ENCODE results near the gene LGALS9.

The LGALS9 gene

GRCh38 chr17:27631411-27631760, 398 bp downstream of the LGALS9 start:
- Histone ChIP-seq H3K36me3 (ENCODE audit: control insufficient read depth in 2 of 2, insufficient read depth in 1 of 2, low read length in 2 of 2) (peaks cover 0 to 8% of the 10 kb centered on the region in 2 experiments; a peak in 1 of 3 replicates), H3K4me3 (ENCODE audit: low read depth, low read length) (no peak overlapping the region), H3K4me1 (ENCODE audit: control insufficient read depth, insufficient read depth, low read length) (no peaks in the 10 kb centered on the region), H3K9me3 (ENCODE audit: control insufficient read depth, insufficient read depth, low read depth, low read length) (no peaks in the 10 kb centered on the region), H3K27ac (ENCODE audit: extremely low read depth, low read depth, low read length) (no peak overlapping the region)
- ChIA-PET CTCF (interaction anchor here (0.9 to 1.3 kb wide), 2 partner anchors 125 to 395 kb away, joined by 3 read pairs; no protein-coding TSS in a partner anchor), POLR2A (no interaction called here)
- TF ChIP-seq BCL11B (tag by site-specific recombination; IDR thresholded peaks at IDR 0.05; ENCODE audit: low read depth) (no peak), ZBTB49 (tag by site-specific recombination; IDR thresholded peaks at IDR 0.05; ENCODE audit: low read depth) (no peak), PATZ1 (tag by site-specific recombination; IDR thresholded peaks at IDR 0.05) (no peak), ZBTB21 (tag by site-specific recombination; IDR thresholded peaks at IDR 0.05) (no peak), ZEB2 (tag by site-specific recombination; IDR thresholded peaks at IDR 0.05) (no peak), ZNF155 (tag by site-specific recombination; IDR thresholded peaks at IDR 0.05) (no peak)

- no peaks in the 10 kb centered on the region for H3K9me3 ChIP-seq (ENCODE audit: control insufficient read depth, insufficient read depth, low read depth, low read length)
- ChIA-PET POLR2A (interaction anchor here (0.6 kb wide), 1 partner anchor 98 kb away, joined by 3 read pairs; no protein-coding TSS in a partner anchor), CTCF (interaction anchor here (0.6 to 1.9 kb wide), 5 partner anchors 20 to 396 kb away, joined by 3 to 8 read pairs (median 3); no protein-coding TSS in a partner anchor)
- H3K4me1 ChIP-seq (ENCODE audit: control insufficient read depth, insufficient read depth, low read length), result no peaks in the 10 kb centered on the region
- peaks cover 0 to 2% of the 10 kb centered on the region in 2 experiments; a peak in 1 of 3 replicates for H3K36me3 ChIP-seq (ENCODE audit: control insufficient read depth in 2 of 2, insufficient read depth in 1 of 2, low read length in 2 of 2)
- no peak for TF ChIP-seq ZNF664 (tag by site-specific recombination; IDR thresholded peaks at IDR 0.05)
- TF ChIP-seq ZIC2 (tag by site-specific recombination; IDR thresholded peaks at IDR 0.05), result no peak
- no peak for TF ChIP-seq PRDM6 (tag by site-specific recombination; IDR thresholded peaks at IDR 0.05)
- no peak for TF ChIP-seq REST (tag by site-specific recombination; IDR thresholded peaks at IDR 0.05)
- TF ChIP-seq CTCF (tag by site-specific recombination; IDR thresholded peaks at IDR 0.05), result no peak
- no peak for TF ChIP-seq ZNF426 (tag by site-specific recombination; IDR thresholded peaks at IDR 0.05)
- TF ChIP-seq ZNF768 (tag by site-specific recombination; IDR thresholded peaks at IDR 0.05), result no peak
- no peak for TF ChIP-seq MZF1 (tag by site-specific recombination; IDR thresholded peaks at IDR 0.05; ENCODE audit: borderline replicate concordance)
- no peak for TF ChIP-seq ZNF354C (tag by site-specific recombination; IDR thresholded peaks at IDR 0.05; ENCODE audit: borderline replicate concordance, low read depth)
- TF ChIP-seq MEIS1 (CRISPR knock-in tag; IDR thresholded peaks at IDR 0.05; ENCODE audit: borderline replicate concordance), result no peak
- no peak for TF ChIP-seq ZNF596 (tag by site-specific recombination; IDR thresholded peaks at IDR 0.05)
- no peak for TF ChIP-seq IKZF3 (tag by site-specific recombination; IDR thresholded peaks at IDR 0.05)
- TF ChIP-seq RBAK (tag by site-specific recombination; IDR thresholded peaks at IDR 0.05), result no peak
- no peak overlapping the region for H3K27ac ChIP-seq (ENCODE audit: extremely low read depth, low read depth, low read length)
- no peak overlapping the region for H3K4me3 ChIP-seq (ENCODE audit: low read depth, low read length)
These were observed 1.1 kb downstream of the LGALS9 start for GRCh38 chr17:27631897-27632725.

Data from HEK293 (cell line).